WI38 (cell line): Measurements from ENCODE around the gene PROK2.

ENCODE experiments used
- H3K4me3 ChIP-seq: 2 replicates; pipeline ENCODE4 v1.5.1; 2011; ENCODE audit warnings: low read depth, mild to moderate bottlenecking, control low read depth, low read length
- TF ChIP-seq, protein P1 (sequence below): IDR thresholded peaks from 2 replicates; pipeline ENCODE4 v1.5.1; 2012; ENCODE audit warnings: low read depth, mild to moderate bottlenecking, control low read depth, low read length

PROK2 gene

DNA sequence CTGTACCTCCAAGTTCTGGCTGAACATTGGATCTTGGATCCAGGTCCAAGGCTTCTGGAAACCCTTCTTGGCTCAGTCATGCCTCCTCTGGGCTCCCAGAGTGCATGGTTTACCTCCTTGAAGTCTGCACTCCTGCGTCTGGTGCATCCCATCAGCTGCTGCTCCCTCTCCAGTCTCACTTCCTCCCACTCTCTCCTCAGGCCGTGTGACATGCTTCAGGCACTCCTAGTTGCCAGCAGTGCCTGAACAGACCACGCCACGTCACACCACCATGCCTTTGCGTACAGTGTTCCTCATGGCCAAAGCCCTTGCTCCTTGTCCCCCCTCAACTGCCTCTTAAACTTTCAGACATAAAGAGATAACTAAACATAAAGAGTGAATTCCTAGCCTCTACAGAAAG lies 25.5 kb downstream of the PROK2 start:
- TF ChIP-seq, protein P1, sequence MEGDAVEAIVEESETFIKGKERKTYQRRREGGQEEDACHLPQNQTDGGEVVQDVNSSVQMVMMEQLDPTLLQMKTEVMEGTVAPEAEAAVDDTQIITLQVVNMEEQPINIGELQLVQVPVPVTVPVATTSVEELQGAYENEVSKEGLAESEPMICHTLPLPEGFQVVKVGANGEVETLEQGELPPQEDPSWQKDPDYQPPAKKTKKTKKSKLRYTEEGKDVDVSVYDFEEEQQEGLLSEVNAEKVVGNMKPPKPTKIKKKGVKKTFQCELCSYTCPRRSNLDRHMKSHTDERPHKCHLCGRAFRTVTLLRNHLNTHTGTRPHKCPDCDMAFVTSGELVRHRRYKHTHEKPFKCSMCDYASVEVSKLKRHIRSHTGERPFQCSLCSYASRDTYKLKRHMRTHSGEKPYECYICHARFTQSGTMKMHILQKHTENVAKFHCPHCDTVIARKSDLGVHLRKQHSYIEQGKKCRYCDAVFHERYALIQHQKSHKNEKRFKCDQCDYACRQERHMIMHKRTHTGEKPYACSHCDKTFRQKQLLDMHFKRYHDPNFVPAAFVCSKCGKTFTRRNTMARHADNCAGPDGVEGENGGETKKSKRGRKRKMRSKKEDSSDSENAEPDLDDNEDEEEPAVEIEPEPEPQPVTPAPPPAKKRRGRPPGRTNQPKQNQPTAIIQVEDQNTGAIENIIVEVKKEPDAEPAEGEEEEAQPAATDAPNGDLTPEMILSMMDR: no peak
- no peak overlapping the region for H3K4me3 ChIP-seq

GRCh38 chr3:71758091-71758490 lies 26.9 kb downstream of the PROK2 start:
- H3K4me3 ChIP-seq: no peak overlapping the region
- TF ChIP-seq, protein P1: no peak

- H3K4me3 ChIP-seq: no peak overlapping the region
- TF ChIP-seq, protein P1: no peak
These were observed 30.2 kb downstream of the PROK2 start for GRCh38 chr3:71754610-71755253.

DNA sequence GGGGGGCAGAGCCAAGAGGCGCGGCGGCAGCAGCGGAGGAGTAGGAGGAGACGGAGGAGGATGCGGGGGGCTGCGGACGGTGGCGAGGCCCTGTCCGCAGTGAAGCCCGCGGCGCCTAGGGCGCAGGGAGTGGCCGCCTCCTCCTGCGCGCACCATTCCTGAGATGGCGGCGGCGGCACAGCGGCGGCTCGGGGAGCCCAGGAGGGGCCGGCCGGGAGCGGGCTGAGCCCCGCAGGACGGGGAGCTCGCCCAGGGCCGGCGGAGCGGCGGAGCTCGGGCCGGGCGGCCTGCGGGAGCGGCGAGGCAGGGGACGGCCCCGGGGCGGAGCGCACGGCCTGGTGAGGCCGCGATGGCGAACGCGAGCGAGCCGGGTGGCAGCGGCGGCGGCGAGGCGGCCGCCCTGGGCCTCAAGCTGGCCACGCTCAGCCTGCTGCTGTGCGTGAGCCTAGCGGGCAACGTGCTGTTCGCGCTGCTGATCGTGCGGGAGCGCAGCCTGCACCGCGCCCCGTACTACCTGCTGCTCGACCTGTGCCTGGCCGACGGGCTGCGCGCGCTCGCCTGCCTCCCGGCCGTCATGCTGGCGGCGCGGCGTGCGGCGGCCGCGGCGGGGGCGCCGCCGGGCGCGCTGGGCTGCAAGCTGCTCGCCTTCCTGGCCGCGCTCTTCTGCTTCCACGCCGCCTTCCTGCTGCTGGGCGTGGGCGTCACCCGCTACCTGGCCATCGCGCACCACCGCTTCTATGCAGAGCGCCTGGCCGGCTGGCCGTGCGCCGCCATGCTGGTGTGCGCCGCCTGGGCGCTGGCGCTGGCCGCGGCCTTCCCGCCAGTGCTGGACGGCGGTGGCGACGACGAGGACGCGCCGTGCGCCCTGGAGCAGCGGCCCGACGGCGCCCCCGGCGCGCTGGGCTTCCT lies 31.0 kb downstream of the PROK2 start, which contains the start of gene GPR27:
Gene GPR27 (plus strand): TSS at position 155 of the 909 bp plus-strand sequence. CDS start 195 bp downstream, at position 350.
- no peak within 1 kb of the TSS for H3K4me3 ChIP-seq
- TF ChIP-seq, protein P1: no peak

DNA sequence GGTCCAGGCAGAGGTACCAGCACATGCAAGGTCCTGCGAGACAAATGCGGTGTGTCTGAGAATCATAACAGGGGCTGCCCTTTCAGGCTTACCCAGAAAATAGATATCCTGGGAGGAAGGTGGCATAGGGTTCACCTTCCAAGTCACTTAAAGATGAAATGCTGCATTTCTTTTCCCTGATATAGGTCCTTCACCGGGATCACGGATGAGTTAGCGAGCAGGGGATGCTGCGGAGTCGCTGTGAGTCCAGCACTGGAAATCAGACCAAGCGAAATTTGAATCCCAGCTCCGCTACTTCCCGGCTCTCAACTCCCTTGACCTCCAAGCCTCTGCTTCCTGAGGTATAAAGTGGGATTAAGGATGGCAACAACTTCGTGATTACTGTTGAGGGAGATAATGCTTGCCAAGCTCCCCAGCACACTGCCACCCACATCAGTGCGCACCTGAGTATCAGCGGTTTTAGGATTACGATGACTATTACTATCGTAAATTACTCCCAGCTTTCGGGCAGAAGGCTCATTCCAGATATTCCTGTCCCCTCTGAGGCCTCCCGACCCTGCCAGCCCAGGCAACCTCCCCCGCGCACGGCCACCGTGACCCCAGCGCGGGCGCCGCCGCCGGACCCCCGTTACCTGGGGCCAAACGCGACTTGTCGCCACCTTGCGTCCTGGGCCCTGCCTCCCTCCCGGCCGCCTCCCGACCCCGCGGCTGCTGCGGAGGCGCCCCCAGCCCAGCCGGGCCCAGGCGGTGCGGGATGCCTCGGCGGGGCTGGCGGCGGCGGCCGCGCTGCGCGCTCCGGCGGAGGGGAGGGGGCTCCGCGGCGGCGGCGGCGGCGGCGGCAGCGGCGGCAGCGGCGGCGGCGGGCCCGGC lies 31.9 kb downstream of the PROK2 start:
- H3K4me3 ChIP-seq: no peak overlapping the region
- TF ChIP-seq, protein P1: no peak

DNA sequence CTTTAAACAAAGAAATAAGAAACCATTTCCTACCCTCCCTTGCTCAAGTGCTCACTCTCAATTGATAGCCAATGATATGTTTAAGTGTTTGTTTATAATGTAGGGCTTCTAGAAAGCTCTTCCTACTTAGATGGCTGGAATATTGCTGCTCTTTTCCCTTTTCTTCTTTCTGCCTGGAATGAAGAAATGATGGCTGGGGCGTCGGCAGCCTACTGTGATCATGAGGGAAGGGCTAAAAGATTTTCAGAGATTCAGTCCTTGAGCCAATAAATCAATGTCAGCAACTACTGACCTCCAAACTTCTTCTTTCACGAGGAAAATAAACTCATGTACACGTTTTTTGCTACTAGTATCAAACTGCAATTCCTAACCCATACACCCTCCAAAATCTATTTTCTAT lies 33.3 kb downstream of the PROK2 start:
- H3K4me3 ChIP-seq: no peak overlapping the region
- TF ChIP-seq, protein P1: no peak
